Tibial nerve (tissue), 4 donors: ENCODE measurements around the gene KAZN. TPM values are rescaled to one million over a fixed set of nuclear protein-coding genes. Genes with fewer than 3 reads are reported as not detected.

Experiments
- DNase-seq, 2 donors: peaks; one replicate each; pipeline ENCODE4 v3.0.0-alpha.2; 2019; ENCODE audit warnings: low spot score in 2 of 2
- H3K27ac ChIP-seq, 4 donors: fragments of 200-600 bp; sonication (generic) in 3 of 4; one replicate each; pipeline ENCODE4 v1.5.1; 2017 to 2019; ENCODE audit warnings: mild to moderate bottlenecking in 1 of 4
- H3K27me3 ChIP-seq, 2 donors: fragments of 200-600 bp; sonication (generic) in 1 of 2; one replicate each; pipeline versions ENCODE4 v1.5.1 to v1.6.0; 2017 to 2019
- H3K36me3 ChIP-seq, 3 donors: fragments of 200-600 bp; sonication (generic); one replicate each; pipeline ENCODE4 v1.5.1; 2018 to 2019
- H3K4me1 ChIP-seq, 4 donors: fragments of 200-600 bp; sonication (generic) in 3 of 4; one replicate each; pipeline ENCODE4 v1.5.1; 2017 to 2019
- H3K4me3 ChIP-seq, 4 donors: fragments of 200-600 bp; sonication (generic) in 3 of 4; one replicate each; pipeline ENCODE4 v1.5.1; 2017 to 2019; ENCODE audit warnings: mild to moderate bottlenecking in 1 of 4, moderate library complexity in 1 of 4
- H3K9me3 ChIP-seq, 4 donors: fragments of 200-600 bp; sonication (generic) in 3 of 4; one replicate each; pipeline ENCODE4 v1.5.1; 2017 to 2019
- CTCF ChIP-seq, 5 experiments: fragments of 200-600 bp in 3 of 5; fragments of 450-650 bp in 2 of 5; sonication (generic) in 3 of 5; IDR thresholded peaks; one replicate each; pipeline ENCODE4 v1.5.1; 2016 to 2019; ENCODE audit warnings: antibody characterized with exemption in 5 of 5, mild to moderate bottlenecking in 3 of 5, moderate library complexity in 2 of 5
- EP300 ChIP-seq, 2 donors: sonication (generic); formaldehyde crosslinking; IDR thresholded peaks; one replicate each; pipeline ENCODE4 v1.6.1; 2017; ENCODE audit warnings: antibody characterized with exemption in 2 of 2, mild to moderate bottlenecking in 1 of 2
- POLR2A ChIP-seq, 2 donors: fragments of 450-650 bp; IDR thresholded peaks; one replicate each; pipeline ENCODE4 v1.6.1; 2017; ENCODE audit warnings: antibody characterized with exemption in 2 of 2, mild to moderate bottlenecking in 2 of 2, moderate library complexity in 2 of 2
- WGBS, 2 donors: methylation state at CpG; one replicate each; pipeline ENCODE4 v1.1.5; 2018; 5-methylcytosine and 5-hydroxymethylcytosine counted together
- total RNA-seq, 4 donors: library from RNA; depleted of rRNA; stranded (reverse); fragments of >200 nt; gene quantifications; one replicate each; pipeline ENCODE4 v1.1.0, GENCODE V29; 2016

KAZN gene
- total RNA-seq, 4 donors from 2014 or later = 16.0 to 29.2 (median 22.2) TPM

GRCh38 chr1:14745789-14746188 is 147.3 kb downstream of the KAZN start:
- no peak overlapping the region for H3K27ac ChIP-seq
- H3K4me3 ChIP-seq = no peak overlapping the region
- H3K36me3 ChIP-seq = no peaks in the 10 kb centered on the region
- TF ChIP-seq CTCF (IDR thresholded peaks at IDR 0.05) (no peak), POLR2A (IDR thresholded peaks at IDR 0.05) (no peak), EP300 (IDR thresholded peaks at IDR 0.05) (no peak)
- no peaks in the 10 kb centered on the region for H3K9me3 ChIP-seq
- 33% methylated on average over 6 of the region's 6 CpGs for WGBS, 2 donors
- no peak for DNase-seq
- peaks cover 0 to 12% of the 10 kb centered on the region in 2 donors for H3K27me3 ChIP-seq
- H3K4me1 ChIP-seq = no peaks in the 10 kb centered on the region

GRCh38 chr1:14746393-14746792 is 147.9 kb downstream of the KAZN start:
- DNase-seq = no peak
- no peak overlapping the region for H3K27ac ChIP-seq
- no peak for TF ChIP-seq EP300 (IDR thresholded peaks at IDR 0.05)
- H3K27me3 ChIP-seq = peaks cover 0 to 6% of the 10 kb centered on the region in 2 donors
- H3K9me3 ChIP-seq = no peaks in the 10 kb centered on the region
- H3K4me1 ChIP-seq = no peaks in the 10 kb centered on the region
- H3K36me3 ChIP-seq = no peaks in the 10 kb centered on the region
- 77 to 85% methylated on average over 4 of the region's 4 CpGs for WGBS, 2 donors
- no peak overlapping the region for H3K4me3 ChIP-seq

DNA sequence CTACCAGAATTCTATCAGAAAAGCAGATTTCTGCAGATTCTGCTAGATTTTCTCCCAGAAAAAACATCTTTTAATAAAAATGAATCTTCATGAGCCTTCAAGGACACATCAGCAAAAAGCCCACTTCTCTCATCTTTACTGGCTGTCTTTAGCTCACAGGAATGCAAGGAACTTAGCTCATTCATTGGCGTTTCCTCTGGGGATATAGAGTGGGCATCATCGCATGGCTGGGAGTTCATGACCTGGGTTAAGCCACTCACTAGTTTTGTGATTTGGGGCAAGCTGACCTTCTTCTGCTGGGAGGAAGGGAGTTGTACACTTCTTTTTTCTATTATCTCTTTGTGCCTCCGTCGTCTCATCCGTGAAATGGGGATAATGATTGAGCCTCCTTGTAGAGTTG is 149.7 kb downstream of the KAZN start:
- 58 to 66% methylated on average over 5 of the region's 5 CpGs for WGBS, 2 donors
- no peaks in the 10 kb centered on the region for H3K4me1 ChIP-seq
- H3K4me3 ChIP-seq = no peak overlapping the region
- H3K27ac ChIP-seq = no peak overlapping the region
- no peak for DNase-seq
- H3K36me3 ChIP-seq = no peaks in the 10 kb centered on the region
- peaks cover 0 to 4% (median 0%) of the 10 kb centered on the region in 4 donors for H3K9me3 ChIP-seq
- TF ChIP-seq EP300 (IDR thresholded peaks at IDR 0.05) (no peak), CTCF (IDR thresholded peaks at IDR 0.05) (no peak), POLR2A (IDR thresholded peaks at IDR 0.05) (no peak)
- no peaks in the 10 kb centered on the region for H3K27me3 ChIP-seq

DNA sequence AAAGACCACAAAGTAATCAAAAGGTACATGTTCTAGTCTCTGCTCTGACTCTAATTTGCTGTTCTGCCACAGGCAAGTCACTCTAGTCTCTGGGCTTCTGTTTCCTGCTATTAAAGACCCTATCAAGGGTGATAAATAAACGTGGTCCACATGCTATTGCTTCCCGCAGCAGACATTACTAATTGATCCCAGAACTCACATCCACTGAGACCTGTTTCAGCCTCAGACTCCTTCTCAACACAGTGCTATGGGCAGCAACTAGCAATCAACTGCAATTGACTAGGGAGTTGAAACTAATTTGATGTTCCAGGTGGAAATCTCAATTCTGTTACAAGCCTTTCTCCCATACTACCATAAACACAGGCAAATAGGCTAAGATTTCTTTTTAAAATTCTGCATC is 150.5 kb downstream of the KAZN start:
- H3K27ac ChIP-seq = no peak overlapping the region
- H3K36me3 ChIP-seq = no peaks in the 10 kb centered on the region
- no peak for DNase-seq
- peaks cover 0 to 6% (median 0%) of the 10 kb centered on the region in 4 donors for H3K9me3 ChIP-seq
- WGBS, 2 donors = 56 to 63% methylated on average over 2 of the region's 2 CpGs
- no peaks in the 10 kb centered on the region for H3K4me1 ChIP-seq
- H3K4me3 ChIP-seq = no peak overlapping the region
- H3K27me3 ChIP-seq = no peaks in the 10 kb centered on the region
- TF ChIP-seq CTCF (IDR thresholded peaks at IDR 0.05) (no peak), POLR2A (IDR thresholded peaks at IDR 0.05) (no peak), EP300 (IDR thresholded peaks at IDR 0.05) (no peak)

- 75 to 86% methylated on average over 2 of the region's 2 CpGs for WGBS, 2 donors
- H3K4me1 ChIP-seq = no peaks in the 10 kb centered on the region
- TF ChIP-seq POLR2A (IDR thresholded peaks at IDR 0.05) (no peak), CTCF (IDR thresholded peaks at IDR 0.05) (no peak), EP300 (IDR thresholded peaks at IDR 0.05) (no peak)
- no peak overlapping the region for H3K27ac ChIP-seq
- no peak overlapping the region for H3K4me3 ChIP-seq
- H3K36me3 ChIP-seq = no peaks in the 10 kb centered on the region
- H3K9me3 ChIP-seq = peaks cover 0 to 7% (median 0%) of the 10 kb centered on the region in 4 donors
- no peaks in the 10 kb centered on the region for H3K27me3 ChIP-seq
- no peak for DNase-seq
Observed at GRCh38 chr1:14750490-14750889, 152.0 kb downstream of the KAZN start.
